ENCODE results near the gene FYN. TPM values are rescaled to one million over a fixed set of nuclear protein-coding genes. Genes with fewer than 3 reads are reported as not detected.

FYN gene
- total and polyA plus RNA-seq, 2 experiments from 2014 or later: 58.6 to 166 TPM

- Histone ChIP-seq H3K9me2 (ENCODE audit: insufficient read depth) (no peaks in the 10 kb centered on the region), H3K9me3 (ENCODE audit: low read depth) (no peaks in the 10 kb centered on the region), H4K20me1 (ENCODE audit: insufficient read depth) (no peaks in the 10 kb centered on the region), H3K79me2 (ENCODE audit: insufficient read depth) (no peaks in the 10 kb centered on the region), H3K4me2 (ENCODE audit: unreplicated experiment) (no peak overlapping the region), H3K27me3 (replicated peaks; ENCODE audit: insufficient read depth) (no peaks in the 10 kb centered on the region), H3K27ac (no peak overlapping the region), H2AFZ (no peak overlapping the region), H3K4me1 (ENCODE audit: insufficient read depth) (peaks cover 4% of the 10 kb centered on the region; the same call in 1 of the 2 replicates), H3F3A (ENCODE audit: insufficient read depth) (peaks cover 7% of the 10 kb centered on the region; the same call in 1 of the 2 replicates), H3K36me3 (ENCODE audit: low read depth) (no peaks in the 10 kb centered on the region), H3K4me3 (no peak overlapping the region), H3K9ac (no peak overlapping the region)
- TF ChIP-seq EZH2 (IDR thresholded peaks at IDR 0.05; ENCODE audit: insufficient read depth, poor library complexity, severe bottlenecking) (no peak), EZH2phosphoT487 (IDR thresholded peaks at IDR 0.05; ENCODE audit: insufficient read depth, low read depth) (no peak)
- in situ Hi-C loops (cut with MboI): no loop called here
- no peak for DNase-seq
- WGBS, 2 experiments (ENCODE audit: low coverage in 1 of 2, low lambda C conversion rate in 2 of 2, missing lambda C conversion rate in 2 of 2): 94 to 97% methylated on average over 5 of the region's 5 CpGs
These were observed 225.2 kb downstream of the FYN start for GRCh38 chr6:111648100-111648499.

- Histone ChIP-seq H3K27me3 (replicated peaks; ENCODE audit: insufficient read depth) (no peaks in the 10 kb centered on the region), H3K4me3 (no peak overlapping the region), H3K4me2 (ENCODE audit: unreplicated experiment) (peak overlapping the region; percentile 36), H3K79me2 (ENCODE audit: insufficient read depth) (no peaks in the 10 kb centered on the region), H2AFZ (0 out of 2 replicates have a peak overlapping the region, but pooled peaks have one; percentile 2), H3K27ac (peak overlapping the region; percentile 38), H4K20me1 (ENCODE audit: insufficient read depth) (no peaks in the 10 kb centered on the region), H3K9me3 (ENCODE audit: low read depth) (no peaks in the 10 kb centered on the region), H3K36me3 (ENCODE audit: low read depth) (no peaks in the 10 kb centered on the region), H3K9ac (peak overlapping the region; percentile 36; the same call in 1 of the 2 replicates), H3K9me2 (ENCODE audit: insufficient read depth) (no peaks in the 10 kb centered on the region), H3K4me1 (ENCODE audit: insufficient read depth) (peaks cover 4% of the 10 kb centered on the region; the same call in 1 of the 2 replicates), H3F3A (ENCODE audit: insufficient read depth) (peaks cover 7% of the 10 kb centered on the region; the same call in 1 of the 2 replicates)
- TF ChIP-seq EZH2phosphoT487 (IDR thresholded peaks at IDR 0.05; ENCODE audit: insufficient read depth, low read depth) (no peak), EZH2 (IDR thresholded peaks at IDR 0.05; ENCODE audit: insufficient read depth, poor library complexity, severe bottlenecking) (no peak)
- 17 to 22% methylated on average over 8 of the region's 8 CpGs for WGBS, 2 experiments (ENCODE audit: low coverage in 1 of 2, low lambda C conversion rate in 2 of 2, missing lambda C conversion rate in 2 of 2)
- DNase-seq: peak; percentile 84
- in situ Hi-C loops (cut with MboI): no loop called here
These were observed 226.3 kb downstream of the FYN start for GRCh38 chr6:111646942-111647341.

GRCh38 chr6:111646034-111646433 is 227.2 kb downstream of the FYN start:
- DNase-seq: no peak
- in situ Hi-C loops (cut with MboI): no loop called here
- H3K79me2 ChIP-seq (ENCODE audit: insufficient read depth): no peaks in the 10 kb centered on the region

GRCh38 chr6:111644893-111645430 is 228.3 kb downstream of the FYN start:
- TF ChIP-seq EZH2phosphoT487 (IDR thresholded peaks at IDR 0.05; ENCODE audit: insufficient read depth, low read depth): no peak
- TF ChIP-seq EZH2 (IDR thresholded peaks at IDR 0.05; ENCODE audit: insufficient read depth, poor library complexity, severe bottlenecking): no peak
- in situ Hi-C loops (cut with MboI): no loop called here
- WGBS, 2 experiments (ENCODE audit: low coverage in 1 of 2, low lambda C conversion rate in 2 of 2, missing lambda C conversion rate in 2 of 2): 83 to 84% methylated on average over 3 to 4 of the region's 4 CpGs

More at GRCh38 chr6:111646034-111646433, 227.2 kb downstream of the FYN start:
- no peak overlapping the region for H3K4me3 ChIP-seq
- H3F3A ChIP-seq (ENCODE audit: insufficient read depth): peaks cover 7% of the 10 kb centered on the region; the same call in 1 of the 2 replicates
- no peaks in the 10 kb centered on the region for H4K20me1 ChIP-seq (ENCODE audit: insufficient read depth)
- no peak overlapping the region for H3K4me2 ChIP-seq (ENCODE audit: unreplicated experiment)
- no peaks in the 10 kb centered on the region for H3K9me3 ChIP-seq (ENCODE audit: low read depth)
- peaks cover 4% of the 10 kb centered on the region; the same call in 1 of the 2 replicates for H3K4me1 ChIP-seq (ENCODE audit: insufficient read depth)
- H3K27me3 ChIP-seq (replicated peaks; ENCODE audit: insufficient read depth): no peaks in the 10 kb centered on the region
- no peak overlapping the region for H3K27ac ChIP-seq
- H3K9me2 ChIP-seq (ENCODE audit: insufficient read depth): no peaks in the 10 kb centered on the region
- no peak overlapping the region for H2AFZ ChIP-seq
- no peaks in the 10 kb centered on the region for H3K36me3 ChIP-seq (ENCODE audit: low read depth)
- WGBS, 2 experiments (ENCODE audit: low coverage in 1 of 2, low lambda C conversion rate in 2 of 2, missing lambda C conversion rate in 2 of 2): 67 to 86% methylated on average over 2 of the region's 2 CpGs
- H3K9ac ChIP-seq: no peak overlapping the region
- no peak for TF ChIP-seq EZH2 (IDR thresholded peaks at IDR 0.05; ENCODE audit: insufficient read depth, poor library complexity, severe bottlenecking)
- no peak for TF ChIP-seq EZH2phosphoT487 (IDR thresholded peaks at IDR 0.05; ENCODE audit: insufficient read depth, low read depth)

More at GRCh38 chr6:111644893-111645430, 228.3 kb downstream of the FYN start:
- no peaks in the 10 kb centered on the region for H3K79me2 ChIP-seq (ENCODE audit: insufficient read depth)
- peaks cover 4% of the 10 kb centered on the region; the same call in 1 of the 2 replicates for H3K4me1 ChIP-seq (ENCODE audit: insufficient read depth)
- no peak overlapping the region for H3K4me2 ChIP-seq (ENCODE audit: unreplicated experiment)
- H3K36me3 ChIP-seq (ENCODE audit: low read depth): no peaks in the 10 kb centered on the region
- H2AFZ ChIP-seq: no peak overlapping the region
- DNase-seq: no peak
- no peak overlapping the region for H3K4me3 ChIP-seq
- H3K9me3 ChIP-seq (ENCODE audit: low read depth): no peaks in the 10 kb centered on the region
- no peak overlapping the region for H3K9ac ChIP-seq
- no peaks in the 10 kb centered on the region for H4K20me1 ChIP-seq (ENCODE audit: insufficient read depth)
- H3F3A ChIP-seq (ENCODE audit: insufficient read depth): peaks cover 7% of the 10 kb centered on the region; the same call in 1 of the 2 replicates
- no peak overlapping the region for H3K27ac ChIP-seq
- no peaks in the 10 kb centered on the region for H3K27me3 ChIP-seq (replicated peaks; ENCODE audit: insufficient read depth)
- no peaks in the 10 kb centered on the region for H3K9me2 ChIP-seq (ENCODE audit: insufficient read depth)
